Lung microvascular endothelial cell (primary cell): ENCODE data around the gene VPS13D. TPM values are rescaled to one million over a fixed set of nuclear protein-coding genes. Genes with fewer than 3 reads are reported as not detected.
"Not testable (repeated sequence)": the region's sequence is repeated elsewhere in the genome, so short reads cannot be mapped to it uniquely, and the experiment has no call there.

Experiments
- DNase-seq, 2 donors: peaks; one replicate each; pipeline versions ENCODE4 v3.0.0 to v3.0.0-alpha.2; 2010; ENCODE audit warnings: low read depth in 2 of 2
- total RNA-seq: library from RNA; depleted of rRNA; stranded (reverse); fragments of >200 nt; gene quantifications from 2 replicates; pipeline ENCODE4 v1.2.1, GENCODE V29; 2014

Gene VPS13D
- total RNA-seq, 1 donor from 2014 or later: 28.8 TPM

GRCh38 chr1:12448746-12449177, 218.9 kb downstream of the VPS13D start:
- no peak for DNase-seq

- no peak for DNase-seq
These were observed 220.4 kb downstream of the VPS13D start for GRCh38 chr1:12450090-12450755.

GRCh38 chr1:12450756-12451559, 221.1 kb downstream of the VPS13D start:
- no peak for DNase-seq

GRCh38 chr1:12451560-12451900, 221.7 kb downstream of the VPS13D start:
- no peak for DNase-seq

GRCh38 chr1:12452262-12452661, 222.4 kb downstream of the VPS13D start:
- DNase-seq: no peak

GRCh38 chr1:12453400-12454343, 223.8 kb downstream of the VPS13D start:
- DNase-seq: no peak

GRCh38 chr1:12454406-12455391, 224.9 kb downstream of the VPS13D start:
- peak; percentile 61 to 68 for DNase-seq

- not testable (repeated sequence) for DNase-seq
These were observed 226.3 kb downstream of the VPS13D start for GRCh38 chr1:12456081-12456480.

- peak in 1 of 2 donors; percentile 49 for DNase-seq
These were observed 227.1 kb downstream of the VPS13D start for GRCh38 chr1:12456979-12457378.

GRCh38 chr1:12457771-12458170, 227.9 kb downstream of the VPS13D start:
- DNase-seq: no peak

GRCh38 chr1:12458571-12458970, 228.7 kb downstream of the VPS13D start:
- DNase-seq: no peak

- DNase-seq: peak in 1 of 2 donors; percentile 47
These were observed 230.3 kb downstream of the VPS13D start for GRCh38 chr1:12460121-12460520.

- DNase-seq: peak; percentile 70 to 95
These were observed 231.2 kb downstream of the VPS13D start for GRCh38 chr1:12460911-12461621.

- DNase-seq: peak in 1 of 2 donors; percentile 45
These were observed 231.9 kb downstream of the VPS13D start for GRCh38 chr1:12461754-12462153.

GRCh38 chr1:12462586-12462985, 232.8 kb downstream of the VPS13D start:
- DNase-seq: no peak

GRCh38 chr1:12464045-12464461, 234.2 kb downstream of the VPS13D start:
- DNase-seq: no peak

- DNase-seq: no peak
These were observed 234.8 kb downstream of the VPS13D start for GRCh38 chr1:12464598-12465056.

GRCh38 chr1:12465126-12465525, 235.3 kb downstream of the VPS13D start:
- DNase-seq: no peak

GRCh38 chr1:12466816-12467215, 237.0 kb downstream of the VPS13D start:
- DNase-seq: no peak
